ENCODE data around the gene MYH7. TPM values are rescaled to one million over a fixed set of nuclear protein-coding genes. Genes with fewer than 3 reads are reported as not detected.

The MYH7 gene
- total RNA-seq, 4 donors from 2014 or later: 1,360 to 5,274 (median 3,359) TPM

- intact Hi-C loops (cut with DNase I; ENCODE audit: low total_unique reads): no loop called here
- Histone ChIP-seq H3K27ac (peak overlapping the region; percentile 56 to 90 (median 84)), H3K4me1 (peaks cover 0 to 26% of the 10 kb centered on the region in 2 donors), H3K9me3 (no peaks in the 10 kb centered on the region), H3K27me3 (no peaks in the 10 kb centered on the region), H3K36me3 (no peaks in the 10 kb centered on the region), H3K4me3 (no peak overlapping the region)
- DNase-seq: no peak
- no peak for TF ChIP-seq POLR2A (IDR thresholded peaks at IDR 0.05)
- no peak for TF ChIP-seq CTCF (IDR thresholded peaks at IDR 0.05 in 4 of 5, conservative IDR thresholded peaks at IDR 0.05 in 1 of 5)
- ATAC-seq: no peak
- in situ Hi-C loops (cut with MboI; ENCODE audit: low sequenced_read_pairs in 4 of 4): no loop called here
These were observed 19.4 kb downstream of the MYH7 start for GRCh38 chr14:23415821-23416778.

- intact Hi-C loops (cut with DNase I; ENCODE audit: low total_unique reads): no loop called here
- Histone ChIP-seq H3K9me3 (no peaks in the 10 kb centered on the region), H3K36me3 (no peaks in the 10 kb centered on the region), H3K27me3 (no peaks in the 10 kb centered on the region), H3K4me1 (peaks cover 0 to 31% of the 10 kb centered on the region in 2 donors), H3K27ac (peak overlapping the region; percentile 56 to 90 (median 84)), H3K4me3 (no peak overlapping the region)
- no peak for ATAC-seq
- DNase-seq: no peak
- no peak for TF ChIP-seq POLR2A (IDR thresholded peaks at IDR 0.05)
- no peak for TF ChIP-seq CTCF (IDR thresholded peaks at IDR 0.05 in 4 of 5, conservative IDR thresholded peaks at IDR 0.05 in 1 of 5)
- in situ Hi-C loops (cut with MboI; ENCODE audit: low sequenced_read_pairs in 4 of 4): no loop called here
These were observed 20.3 kb downstream of the MYH7 start for GRCh38 chr14:23414906-23415820.

GRCh38 chr14:23414254-23414653, 21.2 kb downstream of the MYH7 start:
- H3K27ac ChIP-seq: peak overlapping the region; percentile 79 to 90 (median 84)
- intact Hi-C loops (cut with DNase I; ENCODE audit: low total_unique reads): no loop called here
- no peaks in the 10 kb centered on the region for H3K27me3 ChIP-seq
- no peak for DNase-seq
- no peaks in the 10 kb centered on the region for H3K9me3 ChIP-seq
- peak in 1 of 2 donors; percentile 44 for ATAC-seq
- no peak for TF ChIP-seq CTCF (IDR thresholded peaks at IDR 0.05 in 4 of 5, conservative IDR thresholded peaks at IDR 0.05 in 1 of 5)
- no peak for TF ChIP-seq POLR2A (IDR thresholded peaks at IDR 0.05)
- in situ Hi-C loops (cut with MboI; ENCODE audit: low sequenced_read_pairs in 4 of 4): no loop called here
- H3K36me3 ChIP-seq: no peaks in the 10 kb centered on the region
- peaks cover 9 to 36% of the 10 kb centered on the region in 2 donors for H3K4me1 ChIP-seq
- no peak overlapping the region for H3K4me3 ChIP-seq

GRCh38 chr14:23413681-23414080, 21.8 kb downstream of the MYH7 start:
- H3K36me3 ChIP-seq: no peaks in the 10 kb centered on the region
- peaks cover 10 to 42% of the 10 kb centered on the region in 2 donors for H3K4me1 ChIP-seq
- H3K4me3 ChIP-seq: no peak overlapping the region
- no peaks in the 10 kb centered on the region for H3K27me3 ChIP-seq
- ATAC-seq (no peak), DNase-seq (peak in 1 of 2 donors; percentile 31)
- no peaks in the 10 kb centered on the region for H3K9me3 ChIP-seq
- no peak for TF ChIP-seq CTCF (IDR thresholded peaks at IDR 0.05 in 4 of 5, conservative IDR thresholded peaks at IDR 0.05 in 1 of 5)
- TF ChIP-seq POLR2A (IDR thresholded peaks at IDR 0.05): no peak
- peak overlapping the region; percentile 79 to 90 (median 84) for H3K27ac ChIP-seq
- intact Hi-C loops (cut with DNase I; ENCODE audit: low total_unique reads) (no loop called here), in situ Hi-C loops (cut with MboI; ENCODE audit: low sequenced_read_pairs in 4 of 4) (no loop called here)
